Measurements from ENCODE around the gene ABCA2.

- TF ChIP-seq EP300 (IDR thresholded peaks at IDR 0.05) (no peak), POLR2AphosphoS5 (IDR thresholded peaks at IDR 0.05) (no peak), CTCF (IDR thresholded peaks at IDR 0.05) (no peak)
Measured at GRCh38 chr9:137020771-137021567, 7.1 kb downstream of the ABCA2 start.
